Endothelial cell of umbilical vein (primary cell): ENCODE measurements around the gene CTBP2. TPM values are rescaled to one million over a fixed set of nuclear protein-coding genes. Genes with fewer than 3 reads are reported as not detected.

Experiments used
- BruUV-seq: library from RNA; stranded (reverse); fragments of 400-500 nt; replicated peaks from 2 replicates; lab custom pipeline; 2021; lab: Mats Ljungman, UMichigan
- CTCF ChIA-PET: fragments of 300-600, 350-600 bp; sonication (Branson Sonifier 250); formaldehyde crosslinking; loops from one replicate; lab custom pipeline; 2021; ENCODE audit warnings: antibody characterized with exemption, inconsistent platforms; lab: Charles Lee
- POLR2A ChIA-PET: fragments of 300-600, 350-600 bp; sonication (Branson Sonifier 250); formaldehyde crosslinking; loops from one replicate; lab custom pipeline; 2021; ENCODE audit warnings: antibody characterized with exemption, inconsistent platforms; lab: Charles Lee
- DNase-seq: peaks from one replicate; pipeline ENCODE4 v3.0.0-alpha.2; 2011; ENCODE audit warnings: low read depth, low spot score
- FAIRE-seq: peaks from 2 replicates; lab custom pipeline; 2011; peaks lifted over from hg19 to GRCh38; lab: Jason Lieb, UNC
- H2AFZ ChIP-seq: 2 replicates; pipeline ENCODE4 v1.6.0; 2012; ENCODE audit warnings: low read depth, low read length, control low read depth, inconsistent platforms
- H3K27ac ChIP-seq: 2 replicates; pipeline ENCODE4 v1.5.1; 2011; ENCODE audit warnings: low read depth, mild to moderate bottlenecking, control low read depth, low read length, moderate library complexity; ENCODE audit not compliant: insufficient read depth
- H3K27me3 ChIP-seq, 2 experiments: 2 replicates each; pipeline versions ENCODE4 v1.6.0 to v1.6.1; 2011; ENCODE audit warnings: low read length in 2 of 2, mixed read lengths in 1 of 2; ENCODE audit not compliant: control insufficient read depth in 2 of 2, insufficient read depth in 2 of 2
- H3K36me3 ChIP-seq, 2 experiments: 2 replicates in 1 of 2; 3 replicates in 1 of 2; pipeline ENCODE4 v1.5.1; 2011; ENCODE audit warnings: low read length in 2 of 2, mild to moderate bottlenecking in 1 of 2, moderate library complexity in 1 of 2; ENCODE audit not compliant: control insufficient read depth in 2 of 2, insufficient read depth in 2 of 2; ENCODE audit errors: extremely low read depth in 1 of 2
- H3K4me1 ChIP-seq: 3 replicates; pipeline ENCODE4 v1.5.1; 2011; ENCODE audit warnings: mild to moderate bottlenecking, low read length; ENCODE audit not compliant: control insufficient read depth, insufficient read depth; ENCODE audit errors: extremely low read depth
- H3K4me2 ChIP-seq: 2 replicates; pipeline ENCODE4 v1.6.1; 2011; ENCODE audit warnings: low read length, control low read depth, mixed read lengths; ENCODE audit not compliant: insufficient read depth
- H3K4me3 ChIP-seq, 3 experiments: fragments of 200-600 bp in 1 of 3; sonication (generic), shearing (Covaris generic) in 1 of 3; replicated peaks in 1 of 3; 2 replicates each; pipeline ENCODE4 v1.5.1; 2011 to 2016; ENCODE audit warnings: control low read depth in 3 of 3, low read length in 3 of 3, mild to moderate bottlenecking in 2 of 3, inconsistent platforms in 1 of 3, low read depth in 1 of 3, moderate library complexity in 1 of 3; ENCODE audit not compliant: insufficient read depth in 1 of 3
- H3K79me2 ChIP-seq: 2 replicates; pipeline ENCODE4 v1.6.0; 2012; ENCODE audit warnings: low read length, inconsistent platforms; ENCODE audit not compliant: control insufficient read depth, insufficient read depth
- H3K9ac ChIP-seq: replicated peaks from 2 replicates; pipeline ENCODE3; 2011; ENCODE audit warnings: low read length, control low read depth; ENCODE audit not compliant: insufficient read depth; ENCODE audit errors: extremely low read depth
- H3K9me1 ChIP-seq: replicated peaks from 3 replicates; pipeline ENCODE4 v1.6.0; 2011; ENCODE audit warnings: mild to moderate bottlenecking, low read length; ENCODE audit not compliant: control insufficient read depth, insufficient read depth; ENCODE audit errors: extremely low read depth
- H3K9me3 ChIP-seq: replicated peaks from 2 replicates; pipeline ENCODE4 v1.5.1; 2012; ENCODE audit warnings: low read length, inconsistent platforms; ENCODE audit not compliant: control insufficient read depth, insufficient read depth
- H4K20me1 ChIP-seq: replicated peaks from 2 replicates; pipeline ENCODE3; 2011; ENCODE audit warnings: mild to moderate bottlenecking, low read length; ENCODE audit not compliant: control insufficient read depth, insufficient read depth; ENCODE audit errors: extremely low read depth
- EZH2 ChIP-seq: IDR thresholded peaks from 2 replicates; pipeline ENCODE4 v1.6.1; 2012; ENCODE audit warnings: borderline replicate concordance, low read depth, mild to moderate bottlenecking, moderate library complexity, low read length, inconsistent platforms; ENCODE audit not compliant: severe bottlenecking
- FOS ChIP-seq: IDR thresholded peaks from 2 replicates; pipeline ENCODE4 v1.6.1; 2011; ENCODE audit warnings: mild to moderate bottlenecking, low read length, moderate library complexity, borderline replicate concordance; ENCODE audit not compliant: insufficient read depth
- GATA2 ChIP-seq: IDR thresholded peaks from 2 replicates; pipeline ENCODE4 v1.7.0; 2011; ENCODE audit warnings: low read depth, mild to moderate bottlenecking, moderate library complexity, mixed read lengths, low read length; ENCODE audit not compliant: insufficient read length, insufficient read depth
- JUN ChIP-seq: IDR thresholded peaks from 2 replicates; pipeline ENCODE4 v1.6.1; 2011; ENCODE audit warnings: borderline replicate concordance, low read depth; ENCODE audit not compliant: insufficient read length, insufficient read depth
- MYC ChIP-seq: IDR thresholded peaks from one replicate; pipeline ENCODE4 v1.6.1; 2011; ENCODE audit warnings: mild to moderate bottlenecking, low read depth, low read length
- POLR2A ChIP-seq: IDR thresholded peaks from 2 replicates; pipeline ENCODE4 v1.6.1; 2012; ENCODE audit warnings: low read depth, mild to moderate bottlenecking, control low read depth, low read length
- POLR2AphosphoS5 ChIP-seq: IDR thresholded peaks from 2 replicates; pipeline ENCODE4 v1.6.1; 2012; ENCODE audit warnings: low read depth, mild to moderate bottlenecking, control low read depth, low read length, moderate library complexity; ENCODE audit not compliant: insufficient read depth
- dilution Hi-C: fragments of 300-500 bp; cut with MboI; formaldehyde crosslinking; loops from one replicate; pipeline ENCODE4 v1.15.0; 2019; ENCODE audit warnings: low sequenced_read_pairs; ENCODE audit not compliant: extremely low pct_ligation_motif_present
- intact Hi-C: fragments of 100-400 bp; cut with micrococcal nuclease; formaldehyde crosslinking; loops from one replicate; pipeline ENCODE4 v1.10.0; 2022
- polyA plus RNA-seq, 4 experiments: library from polyadenylated mRNA; depleted of rRNA in 3 of 4; stranded (reverse) in 3 of 4; unstranded in 1 of 4; fragments of >200 nt; gene quantifications; 2 replicates each; pipeline versions ENCODE4 v1.2.1 to v1.2.3, GENCODE V29; 2011 to 2012; ENCODE audit warnings: missing spikeins in 1 of 4
- total RNA-seq: library from RNA; stranded (reverse); gene quantifications from 2 replicates; pipeline ENCODE4 v1.2.3, GENCODE V29; 2021
- TF ChIP-seq, protein P1 (sequence below): IDR thresholded peaks from 2 replicates; pipeline ENCODE4 v1.6.1; 2011; ENCODE audit not compliant: insufficient read depth, insufficient read length
- TF ChIP-seq, protein P2 (sequence below), 2 donors: IDR thresholded peaks; 1 replicate in 1 of 2; 2 replicates in 1 of 2; pipeline ENCODE4 v1.5.1; 2011; ENCODE audit warnings: low read length in 2 of 2, mild to moderate bottlenecking in 2 of 2, moderate library complexity in 2 of 2, control low read depth in 1 of 2, inconsistent platforms in 1 of 2, low read depth in 1 of 2; ENCODE audit not compliant: insufficient read depth in 1 of 2; ENCODE audit errors: extremely low read depth in 1 of 2

The CTBP2 gene
- total and polyA plus RNA-seq, 2 donors (not counting 3 experiments of a cell fraction or from before 2014, with no cell fraction given) = 118 to 128 TPM

DNA sequence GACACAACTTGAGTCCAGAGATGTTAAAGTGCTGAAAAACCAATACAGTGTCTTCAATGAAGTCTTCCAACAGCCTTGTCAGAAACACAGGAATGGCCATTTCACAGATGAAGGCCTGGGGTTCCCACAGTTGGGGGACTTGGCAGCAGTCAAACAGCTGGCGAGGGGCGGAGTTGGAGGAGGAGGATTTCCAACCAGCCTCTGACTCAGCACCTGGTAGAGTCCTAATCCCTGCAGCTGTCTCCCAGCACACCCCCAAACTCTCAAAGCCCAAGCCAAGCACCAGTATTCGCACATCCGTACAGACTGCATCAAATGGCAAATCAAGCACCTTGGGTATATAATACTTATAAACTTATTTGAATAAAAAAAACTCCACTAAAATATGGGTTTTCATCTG, 28.0 kb downstream of the CTBP2 start:
- DNase-seq (no peak), FAIRE-seq (no peak)
- Histone ChIP-seq H3K9me1 (no peaks in the 10 kb centered on the region), H2AFZ (no peak overlapping the region), H3K27me3 (no peaks in the 10 kb centered on the region), H3K4me2 (no peak overlapping the region), H3K4me1 (peaks cover 10% of the 10 kb centered on the region), H3K36me3 (peaks cover 4 to 35% of the 10 kb centered on the region in 2 experiments), H3K27ac (no peak overlapping the region), H3K79me2 (peaks cover 98% of the 10 kb centered on the region), H3K9me3 (no peaks in the 10 kb centered on the region), H3K4me3 (no peak overlapping the region), H4K20me1 (peaks cover 3% of the 10 kb centered on the region), H3K9ac (no peak overlapping the region)
- intact Hi-C loops = no loop called here
- TF ChIP-seq, protein P1, sequence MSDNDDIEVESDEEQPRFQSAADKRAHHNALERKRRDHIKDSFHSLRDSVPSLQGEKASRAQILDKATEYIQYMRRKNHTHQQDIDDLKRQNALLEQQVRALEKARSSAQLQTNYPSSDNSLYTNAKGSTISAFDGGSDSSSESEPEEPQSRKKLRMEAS = no peak
- no peak for TF ChIP-seq GATA2
- no peak for TF ChIP-seq JUN
- no peak for TF ChIP-seq FOS
- no peak for TF ChIP-seq MYC
- no peak for TF ChIP-seq POLR2A
- TF ChIP-seq, protein P2, sequence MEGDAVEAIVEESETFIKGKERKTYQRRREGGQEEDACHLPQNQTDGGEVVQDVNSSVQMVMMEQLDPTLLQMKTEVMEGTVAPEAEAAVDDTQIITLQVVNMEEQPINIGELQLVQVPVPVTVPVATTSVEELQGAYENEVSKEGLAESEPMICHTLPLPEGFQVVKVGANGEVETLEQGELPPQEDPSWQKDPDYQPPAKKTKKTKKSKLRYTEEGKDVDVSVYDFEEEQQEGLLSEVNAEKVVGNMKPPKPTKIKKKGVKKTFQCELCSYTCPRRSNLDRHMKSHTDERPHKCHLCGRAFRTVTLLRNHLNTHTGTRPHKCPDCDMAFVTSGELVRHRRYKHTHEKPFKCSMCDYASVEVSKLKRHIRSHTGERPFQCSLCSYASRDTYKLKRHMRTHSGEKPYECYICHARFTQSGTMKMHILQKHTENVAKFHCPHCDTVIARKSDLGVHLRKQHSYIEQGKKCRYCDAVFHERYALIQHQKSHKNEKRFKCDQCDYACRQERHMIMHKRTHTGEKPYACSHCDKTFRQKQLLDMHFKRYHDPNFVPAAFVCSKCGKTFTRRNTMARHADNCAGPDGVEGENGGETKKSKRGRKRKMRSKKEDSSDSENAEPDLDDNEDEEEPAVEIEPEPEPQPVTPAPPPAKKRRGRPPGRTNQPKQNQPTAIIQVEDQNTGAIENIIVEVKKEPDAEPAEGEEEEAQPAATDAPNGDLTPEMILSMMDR (IDR thresholded peaks at IDR 0.05; ENCODE audit: extremely low read depth in 1 of 2, insufficient read depth in 1 of 2, low read depth in 1 of 2, low read length in 2 of 2) = no peak
- TF ChIP-seq EZH2 = no peak
- TF ChIP-seq POLR2AphosphoS5 = no peak
- CTCF ChIA-PET = no interaction called here
- POLR2A ChIA-PET = no interaction called here
- dilution Hi-C loops = no loop called here
- BruUV-seq = no TSS peak
